Measurements from ENCODE around the gene NYAP2.

Gene NYAP2

GRCh38 chr2:225615514-225615913 is 216.0 kb downstream of the NYAP2 start:
- DNase-seq (ENCODE audit: low read depth in 3 of 3, low spot score in 1 of 3): no peak

- DNase-seq (ENCODE audit: low read depth in 3 of 3, low spot score in 1 of 3): no peak
Measured at GRCh38 chr2:225616372-225616771, 216.9 kb downstream of the NYAP2 start.

GRCh38 chr2:225616848-225617247 is 217.3 kb downstream of the NYAP2 start:
- DNase-seq (ENCODE audit: low read depth in 3 of 3, low spot score in 1 of 3): no peak

- no peak for DNase-seq (ENCODE audit: low read depth in 3 of 3, low spot score in 1 of 3)
Measured at GRCh38 chr2:225620227-225620626, 220.7 kb downstream of the NYAP2 start.

- DNase-seq (ENCODE audit: low read depth in 3 of 3, low spot score in 1 of 3): no peak
Measured at GRCh38 chr2:225630824-225631533, 231.5 kb downstream of the NYAP2 start.

GRCh38 chr2:225632351-225632750 is 232.8 kb downstream of the NYAP2 start:
- DNase-seq (ENCODE audit: low read depth in 3 of 3, low spot score in 1 of 3): no peak

GRCh38 chr2:225636558-225636957 is 237.0 kb downstream of the NYAP2 start:
- DNase-seq (ENCODE audit: low read depth in 3 of 3, low spot score in 1 of 3): no peak

GRCh38 chr2:225637259-225637658 is 237.7 kb downstream of the NYAP2 start:
- no peak for DNase-seq (ENCODE audit: low read depth in 3 of 3, low spot score in 1 of 3)

GRCh38 chr2:225640550-225640949 is 241.0 kb downstream of the NYAP2 start:
- DNase-seq (ENCODE audit: low read depth in 3 of 3, low spot score in 1 of 3): no peak

- DNase-seq (ENCODE audit: low read depth in 3 of 3, low spot score in 1 of 3): no peak
Measured at GRCh38 chr2:225649274-225649673, 249.8 kb downstream of the NYAP2 start.

GRCh38 chr2:225650041-225650440 is 250.5 kb downstream of the NYAP2 start:
- DNase-seq (ENCODE audit: low read depth in 3 of 3, low spot score in 1 of 3): no peak

GRCh38 chr2:225660262-225661131 is 261.0 kb downstream of the NYAP2 start:
- DNase-seq (ENCODE audit: low read depth in 3 of 3, low spot score in 1 of 3): peak; percentile 23 to 70 (median 41)

GRCh38 chr2:225662101-225662500 is 262.6 kb downstream of the NYAP2 start:
- no peak for DNase-seq (ENCODE audit: low read depth in 3 of 3, low spot score in 1 of 3)

- no peak for DNase-seq (ENCODE audit: low read depth in 3 of 3, low spot score in 1 of 3)
Measured at GRCh38 chr2:225667445-225667844, 267.9 kb downstream of the NYAP2 start.

- no peak for DNase-seq (ENCODE audit: low read depth in 3 of 3, low spot score in 1 of 3)
Measured at GRCh38 chr2:225668606-225669266, 269.2 kb downstream of the NYAP2 start.

- DNase-seq (ENCODE audit: low read depth in 3 of 3, low spot score in 1 of 3): no peak
Measured at GRCh38 chr2:225670111-225670974, 270.8 kb downstream of the NYAP2 start.

GRCh38 chr2:225678792-225679191 is 279.3 kb downstream of the NYAP2 start:
- DNase-seq (ENCODE audit: low read depth in 3 of 3, low spot score in 1 of 3): no peak

GRCh38 chr2:225683258-225683657 is 283.7 kb downstream of the NYAP2 start:
- no peak for DNase-seq (ENCODE audit: low read depth in 3 of 3, low spot score in 1 of 3)

- no peak for DNase-seq (ENCODE audit: low read depth in 3 of 3, low spot score in 1 of 3)
Measured at GRCh38 chr2:225690153-225690552, 290.6 kb downstream of the NYAP2 start.

- no peak for DNase-seq (ENCODE audit: low read depth in 3 of 3, low spot score in 1 of 3)
Measured at GRCh38 chr2:225691711-225692110, 292.2 kb downstream of the NYAP2 start.

- no peak for DNase-seq (ENCODE audit: low read depth in 3 of 3, low spot score in 1 of 3)
Measured at GRCh38 chr2:225693259-225693658, 293.7 kb downstream of the NYAP2 start.
